T-helper 1 cell treated with Interleukin-12 subunit alpha and Interleukin-12 subunit beta and Interleukin-4 antibody, amounts not matched to agents 30 ng/mL and 1 ng/mL, for 36 hours (primary cell): ENCODE data around the gene CYP51A1. TPM values are rescaled to one million over a fixed set of nuclear protein-coding genes. Genes with fewer than 3 reads are reported as not detected.

Source experiments
- total RNA-seq: library from RNA; stranded (reverse); gene quantifications from 2 replicates; pipeline ENCODE4 v1.2.3, GENCODE V29; 2022

CYP51A1 gene
- total RNA-seq, 1 donor from 2014 or later: 52.7 TPM

Other genes with a start within 250 kb of the CYP51A1 start
- 45.3 and 50.7 TPM in 2 replicates for gene AKAP9, start 193.6 kb downstream of the CYP51A1 start, total RNA-seq
- gene LRRD1, start 44.7 kb upstream of the CYP51A1 start, total RNA-seq: not detected in 2 replicates
- 37.5 and 52.7 TPM in 2 replicates for gene KRIT1, start 111.4 kb upstream of the CYP51A1 start, total RNA-seq
- gene ANKIB1, start 111.5 kb upstream of the CYP51A1 start, total RNA-seq: 65.7 and 75.1 TPM in 2 replicates